NCI-H345 treated with DMSO at 0.1 percent for 48 hours (cell line): ENCODE measurements around the gene TOMM70.

Experiments
- DNase-seq: peaks from one replicate; lab custom pipeline; 2025; ENCODE audit not compliant: unreplicated experiment; lab: John Stamatoyannopoulos, UW

TOMM70 gene

GRCh38 chr3:100411091-100411982 is 10.4 kb upstream of the TOMM70 start:
- DNase-seq = no peak

DNA sequence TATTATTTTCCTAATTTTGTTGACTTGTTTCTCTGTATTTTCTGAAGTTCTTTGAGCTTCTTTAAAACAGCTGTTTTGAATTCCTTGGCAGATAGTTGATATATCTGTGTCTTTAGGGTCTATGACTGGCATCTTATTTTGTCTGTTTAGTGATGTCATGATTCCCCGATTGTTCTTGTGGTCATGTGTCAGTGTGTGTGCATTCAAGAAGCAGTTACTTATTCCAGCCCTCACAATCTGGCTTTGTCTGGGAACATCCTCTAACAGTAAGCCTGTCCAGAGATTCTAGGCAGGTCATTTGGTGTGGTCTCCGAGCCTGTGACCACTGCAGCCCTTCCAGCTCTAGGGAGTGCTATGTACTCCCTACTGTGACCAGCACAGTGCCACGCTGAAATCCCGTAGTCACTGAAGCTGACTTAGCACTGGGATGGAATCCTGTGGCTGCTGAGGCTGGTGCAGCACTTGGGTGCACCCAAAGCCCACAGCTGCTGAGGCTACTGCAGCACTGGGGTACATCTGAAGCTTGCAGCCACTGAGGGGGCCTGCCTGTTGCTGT is 7.2 kb upstream of the TOMM70 start:
- DNase-seq = no peak

GRCh38 chr3:100407164-100407563 is 6.3 kb upstream of the TOMM70 start:
- no peak for DNase-seq

DNA sequence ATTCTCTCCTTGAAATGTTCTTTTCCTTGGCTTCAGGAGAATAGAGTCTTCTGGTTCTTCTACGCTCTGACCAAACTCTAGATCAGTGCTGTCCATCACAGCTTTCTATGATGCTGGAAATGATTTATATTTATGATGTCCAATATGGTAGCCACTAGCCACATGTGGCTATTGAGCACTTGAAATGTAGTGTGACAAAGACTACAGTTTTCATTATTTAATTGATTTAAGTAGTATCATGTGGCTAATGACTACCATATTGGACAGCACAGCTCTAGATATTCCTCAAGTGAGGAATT is 3.3 kb upstream of the TOMM70 start:
- DNase-seq = no peak

DNA sequence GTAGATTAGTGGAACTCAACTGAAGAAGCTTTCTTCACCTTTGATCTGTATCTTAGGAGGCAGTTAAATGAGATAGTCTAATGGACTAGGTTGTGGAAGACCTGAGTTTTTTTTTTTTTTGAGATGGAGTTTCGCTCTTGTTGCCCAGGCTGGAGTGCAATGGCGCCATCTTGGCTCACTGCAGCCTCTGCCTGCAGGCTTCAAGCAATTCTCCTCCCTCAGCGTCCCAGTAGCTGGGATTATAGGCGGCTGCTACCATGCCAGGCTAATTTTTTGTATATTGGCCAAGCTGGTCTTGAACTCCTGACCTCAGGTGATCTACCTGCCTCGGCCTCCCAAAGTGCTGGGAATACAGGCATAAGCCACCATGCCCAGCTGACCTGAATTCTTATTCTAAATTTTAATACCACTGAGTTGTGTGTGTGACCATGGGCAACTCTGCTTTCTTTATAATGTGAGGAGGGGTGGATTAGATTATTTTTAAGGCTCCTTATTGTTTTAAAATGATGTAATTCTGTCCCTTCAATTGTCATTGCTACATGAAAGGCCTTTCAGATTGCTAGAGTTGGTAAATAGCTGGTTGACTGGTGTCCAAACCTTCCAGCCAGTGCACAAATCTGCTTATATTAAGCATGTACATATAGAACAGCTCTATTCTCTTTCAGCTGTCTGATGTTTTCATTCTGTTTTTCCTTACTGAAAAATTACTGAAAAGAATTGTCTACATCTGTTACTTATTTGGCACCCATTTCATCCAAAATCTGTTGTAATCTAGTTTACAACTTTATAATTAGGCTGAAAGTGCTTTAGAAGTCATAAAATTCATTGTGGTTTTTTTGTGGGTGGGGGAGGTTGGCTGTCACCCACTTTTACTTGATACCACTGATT is 2.7 kb upstream of the TOMM70 start:
- DNase-seq = no peak

- DNase-seq = no peak
Measured at GRCh38 chr3:100402891-100403290, 2.0 kb upstream of the TOMM70 start.

DNA sequence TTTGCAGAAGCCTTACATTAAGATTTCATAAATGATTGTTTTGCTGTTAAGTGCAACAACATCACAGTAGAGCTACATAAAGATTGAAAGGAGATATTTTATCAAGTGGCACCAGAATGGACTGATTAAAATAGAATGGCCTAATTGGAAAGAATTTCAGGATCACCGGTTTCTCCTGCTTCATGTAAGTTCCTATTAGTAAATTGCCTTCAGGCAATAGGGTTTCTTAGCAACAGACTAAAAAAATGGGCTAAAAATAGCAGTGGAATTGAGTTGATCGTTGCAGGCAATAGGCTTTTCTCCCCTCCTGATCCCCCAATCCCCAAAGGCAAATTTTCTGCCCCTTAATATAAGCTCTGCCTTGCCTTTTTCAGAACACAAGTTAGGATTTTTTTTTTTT is 1.4 kb upstream of the TOMM70 start:
- DNase-seq = no peak

- DNase-seq = peak; percentile 9
Measured at GRCh38 chr3:100401674-100402041, 769 bp upstream of the TOMM70 start.

DNA sequence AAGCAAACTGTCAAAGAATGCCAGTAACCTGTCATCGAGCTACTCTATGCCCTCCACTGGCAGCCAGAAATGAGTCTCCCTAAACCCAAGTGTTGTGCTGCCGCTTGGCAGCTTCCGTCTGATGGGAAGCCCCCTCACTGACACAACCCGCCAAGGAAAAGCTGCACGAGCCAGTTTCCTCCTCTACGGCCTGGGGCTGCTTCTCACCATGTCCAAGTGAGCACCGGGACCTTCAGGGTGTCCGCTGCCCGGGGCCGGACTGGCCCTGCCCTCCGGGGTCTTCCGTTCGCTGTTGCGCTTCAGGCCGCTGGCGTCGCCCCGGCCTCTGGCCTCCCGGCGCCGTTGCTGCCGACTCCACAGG is 490 bp downstream of the TOMM70 start:
- no peak for DNase-seq

GRCh38 chr3:100399341-100400071 is 1.4 kb downstream of the TOMM70 start:
- DNase-seq = no peak

DNA sequence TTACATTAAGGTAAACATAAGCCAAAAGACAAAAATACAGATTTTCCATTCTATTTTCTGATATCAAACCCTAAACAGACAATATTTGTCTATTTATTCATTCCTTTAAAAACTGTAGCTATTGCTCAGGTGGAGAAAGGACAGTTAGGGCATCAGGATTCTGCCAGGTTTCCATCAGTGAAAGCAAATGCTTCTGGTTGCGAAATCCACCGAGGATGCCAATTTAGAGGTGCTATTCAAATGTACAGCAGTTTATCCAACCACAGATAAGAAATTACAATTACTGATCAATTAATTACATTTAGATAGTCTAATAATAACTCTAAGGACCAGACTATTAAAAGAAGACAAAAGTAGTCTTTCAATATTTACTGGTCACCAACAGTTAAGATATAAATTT is 3.9 kb downstream of the TOMM70 start:
- DNase-seq = no peak

- no peak for DNase-seq
Measured at GRCh38 chr3:100395679-100396431, 5.0 kb downstream of the TOMM70 start.

- no peak for DNase-seq
Measured at GRCh38 chr3:100389025-100389424, 11.9 kb downstream of the TOMM70 start.

DNA sequence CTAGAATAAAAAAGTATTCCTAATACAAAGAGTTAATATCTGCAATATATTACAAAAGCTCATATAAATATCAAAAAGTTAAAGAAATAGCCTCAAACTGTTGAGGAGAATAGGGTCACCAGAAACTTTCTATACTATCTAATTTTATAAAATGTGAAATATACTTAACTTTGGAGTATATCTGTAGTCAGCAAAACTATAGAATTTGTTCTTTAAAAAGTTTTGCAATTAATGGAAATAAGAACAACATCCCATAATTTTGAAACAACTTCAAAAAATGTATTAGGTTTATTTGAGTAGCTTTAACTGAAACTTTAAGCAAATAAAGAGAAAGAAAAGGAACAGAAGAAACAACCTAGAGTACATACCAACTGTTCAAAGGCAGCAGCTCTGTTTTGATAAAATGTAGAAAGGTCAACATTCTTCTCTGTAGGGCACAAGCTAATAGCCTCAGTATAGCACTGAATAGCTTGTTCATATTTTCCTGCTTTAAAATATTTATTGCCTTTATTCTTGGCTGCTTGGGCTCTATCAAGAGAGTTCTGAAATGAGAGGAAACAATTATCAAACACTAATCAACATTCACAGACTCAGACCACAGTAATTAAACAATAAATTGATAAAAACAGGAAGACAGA is 14.3 kb downstream of the TOMM70 start:
- no peak for DNase-seq

DNA sequence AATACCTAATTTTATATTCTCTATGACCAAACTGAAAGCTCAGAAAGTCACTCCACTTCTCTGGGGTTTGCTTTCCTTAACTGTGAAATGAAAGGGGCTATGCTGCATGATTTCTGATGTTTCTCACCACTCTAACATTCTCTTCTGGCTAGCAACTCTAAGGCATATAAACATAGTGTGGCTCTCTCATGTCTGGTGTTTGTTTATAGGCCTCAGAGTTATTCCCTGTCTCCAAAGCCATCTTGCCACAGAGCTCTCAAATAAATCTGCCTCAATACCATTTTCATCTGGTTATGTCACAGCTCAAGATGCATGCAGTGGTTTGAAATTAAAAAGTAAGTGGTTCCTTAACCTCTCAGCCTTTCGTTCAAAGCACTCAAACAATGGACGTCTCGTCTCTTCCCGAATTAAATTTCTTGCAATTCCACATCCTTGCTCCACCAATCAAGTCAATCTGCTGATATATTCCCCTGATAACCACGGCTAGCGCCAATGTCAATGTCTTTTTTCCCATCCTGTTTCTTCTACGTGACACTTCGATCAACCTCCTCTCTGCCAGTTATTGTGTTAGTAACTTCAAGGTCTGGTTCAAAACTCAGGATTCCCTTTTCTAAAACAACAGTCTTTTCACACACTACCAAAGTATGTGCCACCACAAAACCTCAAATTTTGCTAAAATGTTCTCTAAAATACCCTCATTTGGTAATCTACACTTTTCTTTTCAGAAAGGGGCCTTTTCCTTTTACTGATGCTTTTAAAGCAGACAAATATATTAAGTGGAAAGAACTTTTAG is 16.0 kb downstream of the TOMM70 start:
- DNase-seq = no peak

DNA sequence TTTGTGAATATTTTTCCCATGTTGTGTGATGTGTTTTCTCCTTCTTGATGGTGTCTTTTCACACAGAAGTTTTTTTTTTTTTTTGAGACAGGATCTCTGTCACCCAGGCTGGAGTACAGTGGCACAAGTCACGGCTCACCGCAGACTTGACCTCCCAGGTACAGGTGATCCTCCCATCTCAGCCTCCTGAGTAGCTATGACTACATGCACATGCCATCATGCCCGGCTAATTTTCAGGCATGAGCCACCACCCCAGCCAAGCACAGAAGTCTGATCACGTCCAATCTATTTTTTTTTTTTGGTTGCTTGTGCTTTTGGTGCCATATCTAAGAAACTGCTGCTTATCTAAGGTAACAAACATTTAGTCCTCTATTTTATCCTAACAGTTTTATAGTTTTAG is 24.6 kb downstream of the TOMM70 start:
- DNase-seq = no peak

DNA sequence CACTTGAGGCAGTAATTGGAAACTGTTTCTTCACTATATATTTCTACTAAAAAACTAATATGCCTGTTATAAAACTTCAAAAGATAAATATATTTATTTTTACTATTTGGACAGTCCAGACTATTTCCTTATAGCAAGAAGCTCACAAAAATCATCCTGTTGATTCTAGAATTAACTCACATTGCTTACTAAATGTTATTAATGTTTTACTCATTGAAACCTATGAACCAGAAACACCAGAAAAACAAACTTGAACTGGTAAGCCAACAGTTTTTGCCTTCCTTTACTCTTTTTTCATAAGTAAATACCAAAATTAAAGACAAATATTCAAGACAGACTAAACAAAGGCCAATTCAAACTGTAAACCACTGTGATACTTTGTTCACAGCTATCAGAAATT is 26.4 kb downstream of the TOMM70 start:
- no peak for DNase-seq

DNA sequence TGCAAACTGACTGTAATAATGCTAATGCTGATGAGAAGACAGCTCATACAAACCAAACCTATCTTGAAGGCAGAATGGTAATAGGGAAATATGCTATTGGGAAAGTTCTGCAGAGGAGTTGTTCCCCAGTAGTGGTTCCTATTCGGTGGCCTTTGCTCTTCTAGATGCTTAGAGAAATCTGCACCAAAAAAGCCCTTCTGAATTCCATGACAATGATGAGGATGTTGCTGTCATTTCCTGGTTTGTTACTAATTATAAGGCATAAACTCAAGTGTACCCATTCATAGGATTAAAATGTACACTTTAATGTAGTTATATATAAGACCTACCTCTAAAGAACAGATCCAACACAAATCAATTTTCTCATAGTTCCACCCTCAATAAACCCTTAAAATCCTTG is 30.1 kb downstream of the TOMM70 start:
- no peak for DNase-seq

GRCh38 chr3:100368441-100368840 is 32.4 kb downstream of the TOMM70 start:
- no peak for DNase-seq
